HEK293 (cell line): ENCODE data around the gene ARMH3.

Source experiments
- CTCF ChIA-PET: fragments of 350-600 bp; formaldehyde crosslinking; extraction: SDS; loops from one replicate; lab custom pipeline; 2021; ENCODE audit warnings: antibody characterized with exemption; lab: Yijun Ruan, JAX
- POLR2A ChIA-PET: fragments of 300-600 bp; formaldehyde crosslinking; extraction: SDS; loops from one replicate; lab custom pipeline; 2020; ENCODE audit warnings: antibody characterized with exemption, inconsistent platforms; lab: Yijun Ruan, JAX
- H3K27ac ChIP-seq: fragments of 200-500 bp; sonication (Bioruptor generic); 2 replicates; pipeline ENCODE4 v1.5.1; 2014; ENCODE audit warnings: low read depth, low read length, control low read depth, inconsistent platforms; ENCODE audit errors: extremely low read depth
- H3K36me3 ChIP-seq, 2 experiments: fragments of 200-500 bp in 1 of 2; sonication (Bioruptor generic) in 1 of 2; 1 replicate in 1 of 2; 2 replicates in 1 of 2; pipeline ENCODE4 v1.5.1; 2014 to 2017; ENCODE audit warnings: inconsistent platforms in 2 of 2, low read length in 2 of 2; ENCODE audit not compliant: control insufficient read depth in 2 of 2, insufficient read depth in 1 of 2
- H3K4me1 ChIP-seq: fragments of 200-500 bp; sonication (Bioruptor generic); 2 replicates; pipeline ENCODE4 v1.5.1; 2014; ENCODE audit warnings: mild to moderate bottlenecking, low read length, inconsistent platforms; ENCODE audit not compliant: control insufficient read depth, insufficient read depth
- H3K4me3 ChIP-seq: 2 replicates; pipeline ENCODE4 v1.5.1; 2011; ENCODE audit warnings: low read depth, mild to moderate bottlenecking, control low read depth, low read length, moderate library complexity
- H3K9me3 ChIP-seq: fragments of 200-500 bp; sonication (Bioruptor generic); 2 replicates; pipeline ENCODE4 v1.5.1; 2014; ENCODE audit warnings: low read depth, low read length, inconsistent platforms; ENCODE audit not compliant: control insufficient read depth, insufficient read depth
- EGR2 ChIP-seq: fragments of 450-650 bp; formaldehyde crosslinking; IDR thresholded peaks from 2 replicates; pipeline ENCODE4 v1.5.1; 2016; ENCODE audit warnings: low read depth, missing biosample characterization, missing genetic modification characterization
- IKZF3 ChIP-seq: fragments of 450-650 bp; IDR thresholded peaks from 2 replicates; pipeline ENCODE4 v1.5.0; 2018; ENCODE audit warnings: missing biosample characterization, mild to moderate bottlenecking, missing genetic modification characterization, moderate library complexity
- KLF9 ChIP-seq: fragments of 450-650 bp; formaldehyde crosslinking; IDR thresholded peaks from 2 replicates; pipeline ENCODE4 v1.5.1; 2016; ENCODE audit warnings: missing biosample characterization, missing genetic modification characterization, low read depth
- PRDM10 ChIP-seq: fragments of 450-650 bp; formaldehyde crosslinking; IDR thresholded peaks from 2 replicates; pipeline ENCODE4 v1.5.1; 2016; ENCODE audit warnings: missing biosample characterization, missing genetic modification characterization
- ZBTB48 ChIP-seq: fragments of 450-650 bp; formaldehyde crosslinking; IDR thresholded peaks from 2 replicates; pipeline ENCODE4 v1.5.1; 2016; ENCODE audit warnings: missing biosample characterization, missing genetic modification characterization
- ZBTB7A ChIP-seq: fragments of 450-650 bp; formaldehyde crosslinking; IDR thresholded peaks from 2 replicates; pipeline ENCODE4 v1.5.1; 2016; ENCODE audit warnings: low read depth, missing biosample characterization, missing genetic modification characterization
- ZNF121 ChIP-seq: fragments of 450-650 bp; formaldehyde crosslinking; IDR thresholded peaks from 2 replicates; pipeline ENCODE4 v1.5.1; 2016; ENCODE audit warnings: missing biosample characterization, missing genetic modification characterization
- ZNF335 ChIP-seq: fragments of 450-650 bp; formaldehyde crosslinking; conservative IDR thresholded peaks from 2 replicates; pipeline ENCODE4 v1.5.1; 2016; ENCODE audit warnings: missing biosample characterization, missing genetic modification characterization
- ZNF341 ChIP-seq: fragments of 450-650 bp; formaldehyde crosslinking; IDR thresholded peaks from 2 replicates; pipeline ENCODE4; 2016; ENCODE audit warnings: low read depth, missing biosample characterization, missing genetic modification characterization
- ZNF398 ChIP-seq: fragments of 450-650 bp; formaldehyde crosslinking; IDR thresholded peaks from 2 replicates; pipeline ENCODE4 v1.5.1; 2017; ENCODE audit warnings: missing biosample characterization, missing genetic modification characterization
- ZNF473 ChIP-seq: fragments of 450-650 bp; formaldehyde crosslinking; IDR thresholded peaks from 2 replicates; pipeline ENCODE4 v1.5.1; 2017; ENCODE audit warnings: missing biosample characterization, missing genetic modification characterization
- ZNF530 ChIP-seq: fragments of 450-650 bp; formaldehyde crosslinking; IDR thresholded peaks from 2 replicates; pipeline ENCODE4 v1.5.1; 2016; ENCODE audit warnings: low read depth, missing biosample characterization, missing genetic modification characterization
- ZNF707 ChIP-seq: fragments of 450-650 bp; formaldehyde crosslinking; IDR thresholded peaks from 2 replicates; pipeline ENCODE4 v1.5.1; 2016; ENCODE audit warnings: missing biosample characterization, missing genetic modification characterization
- ZSCAN23 ChIP-seq: fragments of 450-650 bp; formaldehyde crosslinking; IDR thresholded peaks from 2 replicates; pipeline ENCODE4 v1.5.1; 2016; ENCODE audit warnings: missing biosample characterization, missing genetic modification characterization
- ZSCAN30 ChIP-seq: fragments of 450-650 bp; IDR thresholded peaks from 2 replicates; pipeline ENCODE4 v1.5.1; 2018; ENCODE audit warnings: missing biosample characterization, mild to moderate bottlenecking, missing genetic modification characterization, moderate library complexity
- TF ChIP-seq, protein P1 (sequence below): fragments of 450-650 bp; formaldehyde crosslinking; IDR thresholded peaks from 2 replicates; pipeline ENCODE4 v1.5.1; 2016; ENCODE audit warnings: missing biosample characterization, missing genetic modification characterization
- TF ChIP-seq, protein P2 (sequence below): fragments of 450-650 bp; formaldehyde crosslinking; optimal IDR thresholded peaks from 2 replicates; pipeline ENCODE3; 2016; ENCODE audit warnings: missing biosample characterization, mild to moderate bottlenecking, missing genetic modification characterization
- TF ChIP-seq, protein P3 (sequence below): fragments of 450-650 bp; formaldehyde crosslinking; IDR thresholded peaks from 2 replicates; pipeline ENCODE4 v1.5.1; 2016; ENCODE audit warnings: missing biosample characterization, missing genetic modification characterization

Gene ARMH3

GRCh38 chr10:101840102-101840684, 215.8 kb downstream of the ARMH3 start:
- H3K27ac ChIP-seq, result no peak overlapping the region; the same call in 1 of the 2 replicates
- ChIA-PET POLR2A (interaction anchor here (0.5 to 2.7 kb wide), 9 partner anchors 22 to 789 kb away, joined by 3 to 24 read pairs (median 5); partner anchors contain the start of gene OGA), CTCF (interaction anchor here (0.6 to 8.4 kb wide), 46 partner anchors 10 to 239 kb away, joined by 3 to 178 read pairs (median 6); partner anchors contain the start of genes HPS6 and OGA)
- no peaks in the 10 kb centered on the region for H3K9me3 ChIP-seq
- TF ChIP-seq PRDM10 (tag by site-specific recombination), result peak; percentile 80
- no peak for TF ChIP-seq ZNF707 (tag by site-specific recombination)
- peak; percentile 9; the same call in 1 of the 2 replicates for TF ChIP-seq IKZF3
- TF ChIP-seq ZSCAN23 (tag by site-specific recombination), result no peak
- TF ChIP-seq ZNF341 (tag by site-specific recombination), result 0 out of 2 replicates have a peak, but pooled peaks have one; percentile 2
- TF ChIP-seq ZNF398 (tag by site-specific recombination), result peak; percentile 40; the same call in 1 of the 2 replicates
- H3K4me3 ChIP-seq, result peak overlapping the region; percentile 25
- H3K36me3 ChIP-seq, result no peaks in the 10 kb centered on the region
- peaks cover 6% of the 10 kb centered on the region for H3K4me1 ChIP-seq

- no peak overlapping the region for H3K27ac ChIP-seq
- ChIA-PET POLR2A (interaction anchor here (0.5 to 2.7 kb wide), 8 partner anchors 21 to 790 kb away, joined by 3 to 24 read pairs (median 5); partner anchors contain the start of gene OGA), CTCF (interaction anchor here (0.6 to 8.4 kb wide), 18 partner anchors 19 to 236 kb away, joined by 3 to 178 read pairs (median 12); partner anchors contain the start of gene OGA)
- H3K9me3 ChIP-seq, result no peaks in the 10 kb centered on the region
- H3K4me3 ChIP-seq, result peak overlapping the region; percentile 32
- H3K4me1 ChIP-seq, result peaks cover 6% of the 10 kb centered on the region
- H3K36me3 ChIP-seq, result no peaks in the 10 kb centered on the region
- TF ChIP-seq, protein P1, sequence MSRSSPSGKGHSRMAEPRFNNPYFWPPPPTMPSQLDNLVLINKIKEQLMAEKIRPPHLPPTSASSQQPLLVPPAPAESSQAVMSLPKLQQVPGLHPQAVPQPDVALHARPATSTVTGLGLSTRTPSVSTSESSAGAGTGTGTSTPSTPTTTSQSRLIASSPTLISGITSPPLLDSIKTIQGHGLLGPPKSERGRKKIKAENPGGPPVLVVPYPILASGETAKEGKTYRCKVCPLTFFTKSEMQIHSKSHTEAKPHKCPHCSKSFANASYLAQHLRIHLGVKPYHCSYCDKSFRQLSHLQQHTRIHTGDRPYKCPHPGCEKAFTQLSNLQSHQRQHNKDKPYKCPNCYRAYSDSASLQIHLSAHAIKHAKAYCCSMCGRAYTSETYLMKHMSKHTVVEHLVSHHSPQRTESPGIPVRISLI (tag by site-specific recombination), result no peak
- TF ChIP-seq ZNF530 (peak; percentile 87; the same call in 1 of the 2 replicates), ZNF473 (tag by site-specific recombination) (no peak), ZNF121 (tag by site-specific recombination) (peak; percentile 99), ZNF335 (peak; percentile 98), ZBTB7A (tag by site-specific recombination) (peak; percentile 67; the same call in 1 of the 2 replicates), ZSCAN30 (tag by site-specific recombination) (peak; percentile 26; the same call in 1 of the 2 replicates), ZNF398 (tag by site-specific recombination) (peak; percentile 63; the same call in 1 of the 2 replicates), EGR2 (tag by site-specific recombination) (peak; percentile 85), ZBTB48 (tag by site-specific recombination) (peak; percentile 20; the same call in 1 of the 2 replicates), KLF9 (peak; percentile 18; the same call in 1 of the 2 replicates)
- TF ChIP-seq, protein P2, sequence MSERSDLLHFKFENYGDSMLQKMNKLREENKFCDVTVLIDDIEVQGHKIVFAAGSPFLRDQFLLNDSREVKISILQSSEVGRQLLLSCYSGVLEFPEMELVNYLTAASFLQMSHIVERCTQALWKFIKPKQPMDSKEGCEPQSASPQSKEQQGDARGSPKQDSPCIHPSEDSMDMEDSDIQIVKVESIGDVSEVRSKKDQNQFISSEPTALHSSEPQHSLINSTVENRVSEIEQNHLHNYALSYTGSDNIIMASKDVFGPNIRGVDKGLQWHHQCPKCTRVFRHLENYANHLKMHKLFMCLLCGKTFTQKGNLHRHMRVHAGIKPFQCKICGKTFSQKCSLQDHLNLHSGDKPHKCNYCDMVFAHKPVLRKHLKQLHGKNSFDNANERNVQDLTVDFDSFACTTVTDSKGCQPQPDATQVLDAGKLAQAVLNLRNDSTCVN (tag by site-specific recombination), result peak; percentile 39
- TF ChIP-seq, protein P3, sequence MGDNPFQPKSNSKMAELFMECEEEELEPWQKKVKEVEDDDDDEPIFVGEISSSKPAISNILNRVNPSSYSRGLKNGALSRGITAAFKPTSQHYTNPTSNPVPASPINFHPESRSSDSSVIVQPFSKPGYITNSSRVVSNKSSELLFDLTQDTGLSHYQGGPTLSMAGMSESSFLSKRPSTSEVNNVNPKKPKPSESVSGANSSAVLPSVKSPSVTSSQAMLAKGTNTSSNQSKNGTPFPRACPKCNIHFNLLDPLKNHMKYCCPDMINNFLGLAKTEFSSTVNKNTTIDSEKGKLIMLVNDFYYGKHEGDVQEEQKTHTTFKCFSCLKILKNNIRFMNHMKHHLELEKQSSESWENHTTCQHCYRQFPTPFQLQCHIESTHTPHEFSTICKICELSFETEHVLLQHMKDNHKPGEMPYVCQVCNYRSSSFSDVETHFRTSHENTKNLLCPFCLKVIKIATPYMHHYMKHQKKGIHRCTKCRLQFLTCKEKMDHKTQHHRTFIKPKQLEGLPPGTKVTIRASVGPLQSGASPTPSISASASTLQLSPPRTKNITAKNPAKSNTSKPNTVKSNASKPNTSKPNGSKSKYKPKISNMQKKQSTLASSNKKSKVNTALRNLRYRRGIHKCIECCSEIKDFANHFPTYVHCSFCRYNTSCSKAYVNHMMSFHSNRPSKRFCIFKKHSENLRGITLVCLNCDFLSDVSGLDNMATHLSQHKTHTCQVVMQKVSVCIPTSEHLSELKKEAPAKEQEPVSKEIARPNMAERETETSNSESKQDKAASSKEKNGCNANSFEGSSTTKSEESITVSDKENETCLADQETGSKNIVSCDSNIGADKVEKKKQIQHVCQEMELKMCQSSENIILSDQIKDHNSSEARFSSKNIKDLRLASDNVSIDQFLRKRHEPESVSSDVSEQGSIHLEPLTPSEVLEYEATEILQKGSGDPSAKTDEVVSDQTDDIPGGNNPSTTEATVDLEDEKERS, result no peak
Observed at GRCh38 chr10:101839416-101840063, 216.4 kb downstream of the ARMH3 start.
